ENCODE data around the gene NAXE. TPM values are rescaled to one million over a fixed set of nuclear protein-coding genes. Genes with fewer than 3 reads are reported as not detected.

NAXE gene
- total RNA-seq, 1 donor from 2014 or later = 108 TPM

DNA sequence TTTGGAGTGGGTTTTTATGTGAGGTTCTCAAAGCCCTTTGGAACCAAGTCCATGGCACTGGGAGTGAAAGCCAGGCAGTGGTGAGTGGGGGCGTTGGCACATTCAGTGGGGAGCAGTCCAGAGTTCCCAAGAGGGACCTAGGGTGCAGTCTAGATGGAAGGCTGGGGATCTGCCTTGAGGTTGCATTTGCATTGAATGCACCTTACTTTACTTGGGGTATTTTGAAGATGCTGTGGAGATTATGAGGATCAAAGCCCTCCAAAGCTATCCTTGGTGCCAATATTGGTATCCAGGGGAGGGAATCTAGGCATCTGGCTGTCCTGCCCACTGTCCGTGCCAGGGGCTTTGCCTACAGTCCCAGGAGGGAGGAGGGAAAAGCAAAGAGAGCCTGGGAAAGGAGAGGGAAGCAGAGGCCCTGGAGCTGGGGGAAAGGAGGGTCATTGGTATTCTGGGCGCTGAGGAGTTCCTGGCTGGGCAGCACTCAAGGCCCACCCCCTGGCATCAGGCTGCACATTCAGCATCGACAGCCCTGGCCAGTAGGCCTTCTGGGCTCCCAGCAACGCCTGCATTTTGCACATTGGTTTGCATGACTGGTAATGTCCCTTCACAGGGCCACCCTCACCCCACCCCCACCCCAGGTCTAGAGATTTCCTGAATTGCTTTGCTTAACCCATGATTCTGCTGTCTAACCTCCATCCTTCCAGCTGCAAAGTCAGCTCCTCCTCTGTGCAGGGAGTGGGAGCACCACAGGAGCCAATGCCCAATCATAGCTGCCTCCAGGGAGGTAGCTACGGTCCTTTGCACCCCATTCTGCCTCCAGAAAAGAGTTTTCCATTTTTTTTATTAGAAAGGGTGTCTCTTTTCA is 49.5 kb downstream of the NAXE start:
- Mint-ChIP-seq H3K27me3 (peaks cover 87% of the 10 kb centered on the region), H3K4me3 (ENCODE audit: low read depth) (peak overlapping the region; percentile 41), H3K9me3 (ENCODE audit: low read depth) (no peaks in the 10 kb centered on the region), H3K27ac (peak overlapping the region; percentile 29), H3K4me1 (ENCODE audit: low read depth) (peaks cover 3% of the 10 kb centered on the region), H3K36me3 (ENCODE audit: insufficient read depth) (no peaks in the 10 kb centered on the region)
- no peak for DNase-seq (ENCODE audit: low spot score, unreplicated experiment)
- TF ChIP-seq, protein P1, sequence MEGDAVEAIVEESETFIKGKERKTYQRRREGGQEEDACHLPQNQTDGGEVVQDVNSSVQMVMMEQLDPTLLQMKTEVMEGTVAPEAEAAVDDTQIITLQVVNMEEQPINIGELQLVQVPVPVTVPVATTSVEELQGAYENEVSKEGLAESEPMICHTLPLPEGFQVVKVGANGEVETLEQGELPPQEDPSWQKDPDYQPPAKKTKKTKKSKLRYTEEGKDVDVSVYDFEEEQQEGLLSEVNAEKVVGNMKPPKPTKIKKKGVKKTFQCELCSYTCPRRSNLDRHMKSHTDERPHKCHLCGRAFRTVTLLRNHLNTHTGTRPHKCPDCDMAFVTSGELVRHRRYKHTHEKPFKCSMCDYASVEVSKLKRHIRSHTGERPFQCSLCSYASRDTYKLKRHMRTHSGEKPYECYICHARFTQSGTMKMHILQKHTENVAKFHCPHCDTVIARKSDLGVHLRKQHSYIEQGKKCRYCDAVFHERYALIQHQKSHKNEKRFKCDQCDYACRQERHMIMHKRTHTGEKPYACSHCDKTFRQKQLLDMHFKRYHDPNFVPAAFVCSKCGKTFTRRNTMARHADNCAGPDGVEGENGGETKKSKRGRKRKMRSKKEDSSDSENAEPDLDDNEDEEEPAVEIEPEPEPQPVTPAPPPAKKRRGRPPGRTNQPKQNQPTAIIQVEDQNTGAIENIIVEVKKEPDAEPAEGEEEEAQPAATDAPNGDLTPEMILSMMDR (IDR thresholded peaks at IDR 0.05; ENCODE audit: unreplicated experiment) = no peak

DNA sequence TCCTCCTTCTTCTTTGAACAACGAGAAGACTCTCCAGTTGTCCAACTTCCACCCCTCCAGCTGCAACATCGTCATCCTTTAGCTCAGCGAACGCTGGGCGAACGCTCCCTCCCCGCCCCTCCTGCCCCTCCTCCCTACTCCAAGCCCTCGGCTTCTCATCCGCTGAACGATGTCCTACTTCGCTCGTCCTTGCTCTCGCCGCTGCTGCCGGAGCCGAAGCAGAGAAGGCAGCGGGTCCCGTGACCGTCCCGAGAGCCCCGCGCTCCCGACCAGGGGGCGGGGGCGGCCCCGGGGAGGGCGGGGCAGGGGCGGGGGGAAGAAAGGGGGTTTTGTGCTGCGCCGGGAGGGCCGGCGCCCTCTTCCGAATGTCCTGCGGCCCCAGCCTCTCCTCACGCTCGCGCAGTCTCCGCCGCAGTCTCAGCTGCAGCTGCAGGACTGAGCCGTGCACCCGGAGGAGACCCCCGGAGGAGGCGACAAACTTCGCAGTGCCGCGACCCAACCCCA is 50.2 kb downstream of the NAXE start, which contains the start of gene BCAN:
BCAN (plus strand) TSS at position 357 of the 504 bp plus-strand sequence. CDS start 3,938 bp downstream, outside the sequence.
- Mint-ChIP-seq H3K27me3 (peaks cover 84% of the 10 kb centered on the region), H3K9me3 (ENCODE audit: low read depth) (no peaks in the 10 kb centered on the region), H3K36me3 (ENCODE audit: insufficient read depth) (no peaks in the 10 kb centered on the region), H3K4me3 (ENCODE audit: low read depth) (peak within 1 kb of the TSS; percentile 60), H3K27ac (peak within 1 kb of the TSS; percentile 62), H3K4me1 (ENCODE audit: low read depth) (peaks cover 3% of the 10 kb centered on the region)
- DNase-seq (ENCODE audit: low spot score, unreplicated experiment) = peak; percentile 27
- TF ChIP-seq, protein P1 (IDR thresholded peaks at IDR 0.05; ENCODE audit: unreplicated experiment) = no peak

DNA sequence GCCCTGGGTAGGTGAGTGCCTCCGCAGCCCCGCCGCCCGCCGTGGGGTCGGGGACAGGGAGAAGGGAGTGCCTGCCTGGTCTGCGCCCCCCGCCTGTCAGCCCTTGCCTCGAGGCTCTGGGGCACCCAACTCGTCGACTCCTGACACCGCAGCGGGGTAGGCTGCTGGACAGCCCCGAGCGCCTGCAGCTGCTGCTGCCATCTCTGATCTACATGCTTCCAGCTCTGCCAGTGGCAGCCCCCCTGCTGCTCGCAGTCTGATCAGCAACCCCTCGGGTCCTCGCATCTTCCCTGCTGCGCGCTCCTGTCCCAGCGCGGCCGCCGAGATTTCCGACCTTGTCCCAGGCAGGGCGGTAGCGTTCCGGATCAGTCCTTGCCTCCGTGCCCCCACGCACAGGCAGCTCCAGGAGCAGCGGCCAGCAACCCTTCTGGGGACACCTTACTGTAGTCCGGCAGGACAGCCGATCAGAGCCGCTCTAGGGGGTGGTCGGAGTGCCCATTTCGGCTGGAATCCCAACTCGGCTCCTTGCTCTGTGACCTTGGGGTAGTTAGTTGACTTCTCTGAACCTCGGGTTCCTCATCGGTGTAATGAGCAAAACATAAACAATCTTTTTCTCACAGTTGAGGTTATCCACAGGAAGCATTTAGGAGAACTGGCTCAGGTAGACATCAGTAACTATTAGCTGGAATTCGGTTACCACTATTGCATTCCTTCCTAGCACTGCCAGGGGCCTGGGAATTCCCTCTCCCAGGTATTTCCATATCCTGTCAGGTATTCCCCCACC is 50.9 kb downstream of the NAXE start:
- Mint-ChIP-seq H3K4me1 (ENCODE audit: low read depth) (peaks cover 3% of the 10 kb centered on the region), H3K27ac (peak overlapping the region; percentile 62), H3K4me3 (ENCODE audit: low read depth) (peak overlapping the region; percentile 60), H3K9me3 (ENCODE audit: low read depth) (no peaks in the 10 kb centered on the region), H3K27me3 (peaks cover 88% of the 10 kb centered on the region), H3K36me3 (ENCODE audit: insufficient read depth) (no peaks in the 10 kb centered on the region)
- TF ChIP-seq, protein P1 (IDR thresholded peaks at IDR 0.05; ENCODE audit: unreplicated experiment) = no peak
- DNase-seq (ENCODE audit: low spot score, unreplicated experiment) = no peak

DNA sequence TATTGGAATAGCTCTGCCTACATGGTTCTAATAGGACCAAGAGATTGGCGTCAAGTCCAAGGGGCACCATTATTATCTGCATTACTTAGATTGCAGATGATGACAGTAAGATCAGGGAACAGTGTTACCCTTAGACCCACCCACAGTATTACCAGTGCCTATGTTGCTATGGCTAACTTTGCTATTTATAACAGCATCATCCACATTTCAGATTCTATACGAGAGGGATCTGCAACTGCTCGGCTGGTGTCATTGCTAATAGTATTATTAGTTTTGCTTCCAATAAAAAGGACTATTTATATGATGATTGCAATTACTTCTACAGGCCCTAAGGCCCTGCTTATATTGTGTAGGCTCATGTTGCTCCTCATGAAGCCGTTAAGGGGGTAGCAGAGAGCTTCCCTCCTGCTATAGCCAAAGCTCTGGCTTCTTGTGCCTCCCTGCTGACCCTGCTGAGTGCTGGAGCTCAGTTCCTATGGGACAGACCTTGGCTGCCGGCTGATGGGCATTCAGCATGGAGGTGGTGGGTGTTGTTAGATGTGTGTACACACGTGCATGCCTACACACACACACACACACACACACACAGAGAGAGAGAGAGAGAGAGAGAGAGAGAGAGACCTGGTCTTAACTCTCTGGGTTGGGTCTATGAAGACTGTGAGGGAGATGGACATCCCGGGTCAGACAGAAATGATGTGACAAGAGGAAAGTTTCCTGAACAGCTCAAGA is 51.6 kb downstream of the NAXE start:
- no peaks in the 10 kb centered on the region for H3K36me3 Mint-ChIP-seq (ENCODE audit: insufficient read depth)
- H3K4me3 Mint-ChIP-seq (ENCODE audit: low read depth) = peak overlapping the region; percentile 60
- no peak overlapping the region for H3K27ac Mint-ChIP-seq
- no peaks in the 10 kb centered on the region for H3K9me3 Mint-ChIP-seq (ENCODE audit: low read depth)
- H3K27me3 Mint-ChIP-seq = peaks cover 91% of the 10 kb centered on the region
- TF ChIP-seq, protein P1 (IDR thresholded peaks at IDR 0.05; ENCODE audit: unreplicated experiment) = no peak
- peaks cover 3% of the 10 kb centered on the region for H3K4me1 Mint-ChIP-seq (ENCODE audit: low read depth)
- DNase-seq (ENCODE audit: low spot score, unreplicated experiment) = no peak

DNA sequence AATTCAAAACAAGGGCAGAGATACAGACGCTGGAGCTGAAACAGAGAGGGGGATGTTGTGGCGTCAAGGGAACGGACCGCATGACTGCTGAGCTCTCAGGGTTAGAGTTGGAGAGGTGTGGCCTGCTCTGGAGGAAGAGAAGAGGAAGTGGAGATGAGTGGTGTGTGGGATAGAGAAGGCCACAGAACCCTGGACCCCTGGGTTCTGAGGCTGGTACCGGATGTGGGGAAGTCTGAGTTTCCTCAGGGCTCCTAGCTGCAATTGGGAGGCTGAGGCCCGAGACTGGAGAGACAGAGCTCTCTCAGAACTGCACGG is 52.2 kb downstream of the NAXE start:
- Mint-ChIP-seq H3K9me3 (ENCODE audit: low read depth) (no peaks in the 10 kb centered on the region), H3K4me1 (ENCODE audit: low read depth) (peaks cover 3% of the 10 kb centered on the region), H3K27me3 (peaks cover 91% of the 10 kb centered on the region), H3K27ac (no peak overlapping the region), H3K36me3 (ENCODE audit: insufficient read depth) (no peaks in the 10 kb centered on the region), H3K4me3 (ENCODE audit: low read depth) (no peak overlapping the region)
- TF ChIP-seq, protein P1 (IDR thresholded peaks at IDR 0.05; ENCODE audit: unreplicated experiment) = no peak
- DNase-seq (ENCODE audit: low spot score, unreplicated experiment) = no peak
